OCI-LY3 (cell line): ENCODE data around the gene CEMIP.

Source experiments
- H2AFZ ChIP-seq: fragments of 200-600, 300-600 bp; shearing (Covaris generic); 2 replicates; pipeline ENCODE4 v1.6.0; 2014; ENCODE audit warnings: antibody characterized with exemption, low read depth, low read length
- H3K27ac ChIP-seq: fragments of 200-600, 300-600 bp; sonication (generic); 2 replicates; pipeline ENCODE4 v1.5.1; 2014; ENCODE audit warnings: mild to moderate bottlenecking, low read length, moderate library complexity, mixed read lengths
- H3K27me3 ChIP-seq: fragments of 200-600, 300-600 bp; sonication (generic); 2 replicates; pipeline ENCODE4 v1.6.1; 2014; ENCODE audit warnings: low read depth, low read length, mixed read lengths
- H3K36me3 ChIP-seq: fragments of 200-600, 300-600 bp; sonication (generic); replicated peaks from 2 replicates; pipeline ENCODE3; 2014; ENCODE audit warnings: low read depth, low read length, mixed read lengths
- H3K4me1 ChIP-seq: fragments of 300-600, 200-600 bp; sonication (generic); 2 replicates; pipeline ENCODE4 v1.6.1; 2014; ENCODE audit warnings: low read length, mixed read lengths
- H3K4me2 ChIP-seq: fragments of 200-600, 300-600 bp; sonication (generic); 2 replicates; pipeline ENCODE4 v1.6.1; 2014; ENCODE audit warnings: low read length, mixed read lengths
- H3K4me3 ChIP-seq: fragments of 300-600, 200-600 bp; sonication (generic); 2 replicates; pipeline ENCODE4 v1.5.1; 2014; ENCODE audit warnings: antibody characterized with exemption, mild to moderate bottlenecking, low read length, moderate library complexity
- H3K79me2 ChIP-seq: fragments of 300-600, 200-600 bp; shearing (Covaris generic); 2 replicates; pipeline ENCODE4 v1.6.1; 2014; ENCODE audit warnings: mild to moderate bottlenecking, low read length, mixed read lengths
- H3K9ac ChIP-seq: fragments of 300-600, 200-600 bp; shearing (Covaris generic); 2 replicates; pipeline ENCODE4 v1.6.0; 2014; ENCODE audit warnings: mild to moderate bottlenecking, low read length, moderate library complexity
- H3K9me3 ChIP-seq: fragments of 200-600, 300-600 bp; shearing (Covaris generic); 2 replicates; pipeline ENCODE4 v1.6.1; 2014; ENCODE audit warnings: low read length, mixed read lengths; ENCODE audit not compliant: insufficient read depth
- H4K20me1 ChIP-seq: fragments of 200-600, 300-600 bp; sonication (generic); 2 replicates; pipeline ENCODE4 v1.6.1; 2016; ENCODE audit warnings: low read length, mixed read lengths; ENCODE audit not compliant: insufficient read depth
- EZH2phosphoT487 ChIP-seq: fragments of 200-600 bp; shearing (Covaris generic); IDR thresholded peaks from 2 replicates; pipeline ENCODE4 v1.6.1; 2018; ENCODE audit warnings: antibody characterized with exemption, mixed run types, low read depth
- TF ChIP-seq, protein P1 (sequence below): fragments of 200-600, 300-600 bp; sonication (generic); IDR thresholded peaks from 2 replicates; pipeline ENCODE4 v1.5.1; 2014; ENCODE audit warnings: antibody characterized with exemption, low read length, low read depth

CEMIP gene

DNA sequence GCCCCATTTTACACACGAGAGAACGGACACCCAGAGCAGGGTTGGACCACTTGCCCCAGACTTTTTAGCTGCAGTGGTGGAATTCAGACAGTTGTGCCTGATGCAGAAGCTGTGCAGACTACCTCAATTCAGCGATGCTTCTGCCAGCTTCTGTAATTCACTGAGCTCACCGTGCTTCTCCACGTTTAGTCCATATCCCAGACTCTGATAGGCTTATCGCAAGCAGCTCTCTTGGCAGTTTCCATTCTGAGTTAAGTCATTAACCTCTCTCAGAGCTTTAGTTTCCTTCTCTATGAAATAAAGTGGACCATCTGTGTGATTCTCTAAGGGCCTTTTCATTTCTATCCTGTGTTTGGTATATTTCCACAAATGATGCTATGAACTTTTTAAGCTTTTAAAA, 47.0 kb upstream of the CEMIP start:
- TF ChIP-seq, protein P1, sequence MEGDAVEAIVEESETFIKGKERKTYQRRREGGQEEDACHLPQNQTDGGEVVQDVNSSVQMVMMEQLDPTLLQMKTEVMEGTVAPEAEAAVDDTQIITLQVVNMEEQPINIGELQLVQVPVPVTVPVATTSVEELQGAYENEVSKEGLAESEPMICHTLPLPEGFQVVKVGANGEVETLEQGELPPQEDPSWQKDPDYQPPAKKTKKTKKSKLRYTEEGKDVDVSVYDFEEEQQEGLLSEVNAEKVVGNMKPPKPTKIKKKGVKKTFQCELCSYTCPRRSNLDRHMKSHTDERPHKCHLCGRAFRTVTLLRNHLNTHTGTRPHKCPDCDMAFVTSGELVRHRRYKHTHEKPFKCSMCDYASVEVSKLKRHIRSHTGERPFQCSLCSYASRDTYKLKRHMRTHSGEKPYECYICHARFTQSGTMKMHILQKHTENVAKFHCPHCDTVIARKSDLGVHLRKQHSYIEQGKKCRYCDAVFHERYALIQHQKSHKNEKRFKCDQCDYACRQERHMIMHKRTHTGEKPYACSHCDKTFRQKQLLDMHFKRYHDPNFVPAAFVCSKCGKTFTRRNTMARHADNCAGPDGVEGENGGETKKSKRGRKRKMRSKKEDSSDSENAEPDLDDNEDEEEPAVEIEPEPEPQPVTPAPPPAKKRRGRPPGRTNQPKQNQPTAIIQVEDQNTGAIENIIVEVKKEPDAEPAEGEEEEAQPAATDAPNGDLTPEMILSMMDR: no peak
- no peak for TF ChIP-seq EZH2phosphoT487
- Histone ChIP-seq H3K9me3 (no peaks in the 10 kb centered on the region), H3K27ac (no peak overlapping the region), H3K4me1 (no peaks in the 10 kb centered on the region), H3K4me2 (no peak overlapping the region), H3K79me2 (peaks cover 82% of the 10 kb centered on the region), H3K36me3 (no peaks in the 10 kb centered on the region), H4K20me1 (peaks cover 60% of the 10 kb centered on the region), H3K27me3 (no peaks in the 10 kb centered on the region), H3K4me3 (no peak overlapping the region), H3K9ac (no peak overlapping the region), H2AFZ (no peak overlapping the region)

DNA sequence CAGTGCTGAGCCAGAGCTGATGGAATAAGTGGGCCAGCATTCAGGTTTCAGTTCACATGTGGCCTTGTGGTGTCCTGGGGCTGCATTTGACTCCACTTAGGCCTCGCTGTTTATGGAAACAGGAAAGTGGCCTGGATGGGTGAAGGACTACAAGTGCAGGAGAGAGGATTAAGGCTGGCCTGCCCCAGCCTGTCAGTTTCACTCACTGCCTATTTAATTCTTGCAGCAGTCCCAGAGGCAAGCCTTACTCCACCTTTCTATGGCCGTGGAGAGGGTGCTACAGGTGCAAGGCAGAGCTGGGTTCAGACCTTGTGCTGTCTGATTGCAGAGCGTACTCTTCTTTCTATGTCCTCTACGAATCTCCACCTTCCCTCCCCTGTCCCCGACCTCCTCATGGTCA, 46.4 kb upstream of the CEMIP start:
- no peak overlapping the region for H2AFZ ChIP-seq
- H3K36me3 ChIP-seq: no peaks in the 10 kb centered on the region
- H3K9me3 ChIP-seq: no peaks in the 10 kb centered on the region
- no peaks in the 10 kb centered on the region for H3K4me1 ChIP-seq
- H3K9ac ChIP-seq: no peak overlapping the region
- peaks cover 82% of the 10 kb centered on the region for H3K79me2 ChIP-seq
- TF ChIP-seq EZH2phosphoT487: no peak
- TF ChIP-seq, protein P1: no peak
- H3K4me2 ChIP-seq: no peak overlapping the region
- no peak overlapping the region for H3K4me3 ChIP-seq
- no peaks in the 10 kb centered on the region for H3K27me3 ChIP-seq
- H4K20me1 ChIP-seq: peaks cover 59% of the 10 kb centered on the region
- no peak overlapping the region for H3K27ac ChIP-seq

DNA sequence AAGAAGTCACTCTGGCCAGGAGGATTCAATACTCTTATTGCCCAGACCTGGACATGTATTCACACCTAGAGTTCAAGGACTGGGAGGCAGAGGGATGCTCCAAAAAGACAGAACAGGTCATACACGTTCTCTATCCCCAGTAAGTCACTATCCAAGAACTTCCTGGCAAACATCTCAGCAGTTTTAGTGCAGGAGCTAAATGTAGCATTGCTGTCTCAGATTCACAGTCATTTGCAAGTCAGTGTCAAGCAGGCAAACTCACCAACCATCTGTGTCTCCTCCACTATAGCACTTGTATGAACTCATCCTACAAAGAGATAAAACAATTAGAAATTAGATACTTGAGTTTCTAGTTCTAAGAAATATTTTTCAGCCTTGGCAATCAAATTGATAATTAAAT, 45.7 kb upstream of the CEMIP start:
- Histone ChIP-seq H3K27me3 (no peaks in the 10 kb centered on the region), H2AFZ (no peak overlapping the region), H3K79me2 (peaks cover 82% of the 10 kb centered on the region), H3K4me3 (no peak overlapping the region), H3K36me3 (no peaks in the 10 kb centered on the region), H3K9ac (no peak overlapping the region), H3K27ac (no peak overlapping the region), H3K9me3 (no peaks in the 10 kb centered on the region), H3K4me1 (no peaks in the 10 kb centered on the region), H3K4me2 (no peak overlapping the region), H4K20me1 (peaks cover 59% of the 10 kb centered on the region)
- TF ChIP-seq, protein P1: no peak
- no peak for TF ChIP-seq EZH2phosphoT487

DNA sequence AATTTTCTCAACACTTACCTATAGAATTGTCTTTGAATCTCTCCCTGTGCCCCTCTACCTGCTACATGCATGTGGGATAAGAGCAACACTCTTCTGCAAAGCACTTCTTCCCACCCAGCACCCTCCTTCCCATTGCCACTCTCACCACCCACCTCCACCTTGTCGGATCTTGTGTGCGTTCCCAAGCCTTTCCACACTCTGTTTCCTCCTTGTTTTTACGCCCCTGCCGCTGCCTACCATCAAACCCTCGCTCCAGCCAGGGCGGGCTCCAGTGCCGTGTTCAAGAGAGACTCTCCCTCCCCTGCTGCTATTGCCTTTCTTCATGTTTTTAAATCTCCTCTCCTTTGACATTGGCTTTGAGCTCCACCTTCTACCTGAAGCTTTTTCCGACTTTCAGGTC, 43.8 kb upstream of the CEMIP start:
- H3K4me2 ChIP-seq: no peak overlapping the region
- no peaks in the 10 kb centered on the region for H3K36me3 ChIP-seq
- H4K20me1 ChIP-seq: peaks cover 65% of the 10 kb centered on the region
- H3K27ac ChIP-seq: no peak overlapping the region
- H2AFZ ChIP-seq: no peak overlapping the region
- H3K9me3 ChIP-seq: no peaks in the 10 kb centered on the region
- H3K9ac ChIP-seq: no peak overlapping the region
- H3K79me2 ChIP-seq: peaks cover 70% of the 10 kb centered on the region
- TF ChIP-seq, protein P1: no peak
- no peaks in the 10 kb centered on the region for H3K27me3 ChIP-seq
- H3K4me3 ChIP-seq: no peak overlapping the region
- no peaks in the 10 kb centered on the region for H3K4me1 ChIP-seq
